ENCODE results near the gene PHLDA3.

GRCh38 chr1:201511396-201511940 is 42.5 kb upstream of the PHLDA3 start:
- TF ChIP-seq, protein P1, sequence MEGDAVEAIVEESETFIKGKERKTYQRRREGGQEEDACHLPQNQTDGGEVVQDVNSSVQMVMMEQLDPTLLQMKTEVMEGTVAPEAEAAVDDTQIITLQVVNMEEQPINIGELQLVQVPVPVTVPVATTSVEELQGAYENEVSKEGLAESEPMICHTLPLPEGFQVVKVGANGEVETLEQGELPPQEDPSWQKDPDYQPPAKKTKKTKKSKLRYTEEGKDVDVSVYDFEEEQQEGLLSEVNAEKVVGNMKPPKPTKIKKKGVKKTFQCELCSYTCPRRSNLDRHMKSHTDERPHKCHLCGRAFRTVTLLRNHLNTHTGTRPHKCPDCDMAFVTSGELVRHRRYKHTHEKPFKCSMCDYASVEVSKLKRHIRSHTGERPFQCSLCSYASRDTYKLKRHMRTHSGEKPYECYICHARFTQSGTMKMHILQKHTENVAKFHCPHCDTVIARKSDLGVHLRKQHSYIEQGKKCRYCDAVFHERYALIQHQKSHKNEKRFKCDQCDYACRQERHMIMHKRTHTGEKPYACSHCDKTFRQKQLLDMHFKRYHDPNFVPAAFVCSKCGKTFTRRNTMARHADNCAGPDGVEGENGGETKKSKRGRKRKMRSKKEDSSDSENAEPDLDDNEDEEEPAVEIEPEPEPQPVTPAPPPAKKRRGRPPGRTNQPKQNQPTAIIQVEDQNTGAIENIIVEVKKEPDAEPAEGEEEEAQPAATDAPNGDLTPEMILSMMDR (conservative IDR thresholded peaks at IDR 0.05 in 1 of 2, IDR thresholded peaks at IDR 0.05 in 1 of 2; ENCODE audit: low read depth in 1 of 2, low read length in 2 of 2) = no peak
- TF ChIP-seq EZH2 (IDR thresholded peaks at IDR 0.05; ENCODE audit: low read length, missing control alignments) = no peak

All from fibroblast of lung (primary cell).